HEK293T (cell line): ENCODE results near the gene PLCB1.

ENCODE experiments used
- CTCF ChIA-PET: fragments of 350-600 bp; formaldehyde crosslinking; extraction: SDS; loops from one replicate; lab custom pipeline; 2021; ENCODE audit warnings: antibody characterized with exemption, inconsistent platforms; lab: Yijun Ruan, JAX
- POLR2A ChIA-PET: fragments of 350-600 bp; formaldehyde crosslinking; extraction: SDS; loops from one replicate; lab custom pipeline; 2020; ENCODE audit warnings: antibody characterized with exemption, inconsistent platforms; lab: Yijun Ruan, JAX
- DNase-seq: peaks from one replicate; pipeline ENCODE4 v3.0.0; 2012; ENCODE audit warnings: mixed read lengths; ENCODE audit errors: extremely low spot score
- ARNT ChIP-seq: fragments of 450-650 bp; IDR thresholded peaks from 2 replicates; pipeline ENCODE4 v1.6.1; 2017; ENCODE audit warnings: mild to moderate bottlenecking
- BHLHE40 ChIP-seq: fragments of 450-650 bp; IDR thresholded peaks from 2 replicates; pipeline ENCODE4 v1.6.1; 2016; ENCODE audit warnings: mild to moderate bottlenecking, moderate library complexity, borderline replicate concordance
- CTBP1 ChIP-seq: fragments of 450-650 bp; IDR thresholded peaks from 2 replicates; pipeline ENCODE4 v1.6.1; 2016; ENCODE audit warnings: borderline replicate concordance
- ELF4 ChIP-seq: fragments of 450-650 bp; IDR thresholded peaks from 2 replicates; pipeline ENCODE4 v1.6.1; 2017; ENCODE audit warnings: antibody characterized with exemption
- FOXA1 ChIP-seq: fragments of 450-650 bp; IDR thresholded peaks from 2 replicates; pipeline ENCODE4 v1.6.1; 2016; ENCODE audit warnings: mild to moderate bottlenecking
- FOXK2 ChIP-seq: fragments of 450-650 bp; IDR thresholded peaks from 2 replicates; pipeline ENCODE4 v1.6.1; 2016; ENCODE audit warnings: mild to moderate bottlenecking
- FOXM1 ChIP-seq: fragments of 450-650 bp; IDR thresholded peaks from 2 replicates; pipeline ENCODE4 v1.6.1; 2017; ENCODE audit warnings: mild to moderate bottlenecking, borderline replicate concordance
- HDGF ChIP-seq: fragments of 450-650 bp; IDR thresholded peaks from 2 replicates; pipeline ENCODE4 v1.6.1; 2017; ENCODE audit warnings: antibody characterized with exemption, borderline replicate concordance
- L3MBTL2 ChIP-seq: fragments of 450-650 bp; conservative IDR thresholded peaks from 2 replicates; pipeline ENCODE4 v1.6.1; 2016; ENCODE audit warnings: mild to moderate bottlenecking
- LEF1 ChIP-seq: fragments of 450-650 bp; IDR thresholded peaks from 2 replicates; pipeline ENCODE4 v1.6.1; 2017; ENCODE audit warnings: mild to moderate bottlenecking, borderline replicate concordance
- NFRKB ChIP-seq: fragments of 450-650 bp; IDR thresholded peaks from 2 replicates; pipeline ENCODE4 v1.6.1; 2016; ENCODE audit warnings: mild to moderate bottlenecking, moderate library complexity
- SP1 ChIP-seq: fragments of 450-650 bp; IDR thresholded peaks from 2 replicates; pipeline ENCODE4 v1.6.1; 2017
- SUZ12 ChIP-seq: fragments of 450-650 bp; IDR thresholded peaks from 2 replicates; pipeline ENCODE4 v1.6.1; 2016; ENCODE audit warnings: mild to moderate bottlenecking
- TARDBP ChIP-seq: fragments of 450-650 bp; IDR thresholded peaks from 2 replicates; pipeline ENCODE4 v1.6.1; 2016
- ZNF384 ChIP-seq: fragments of 450-650 bp; IDR thresholded peaks from 2 replicates; pipeline ENCODE4 v1.6.1; 2016
- TF ChIP-seq, protein P1 (sequence below): fragments of 450-650 bp; IDR thresholded peaks from 2 replicates; pipeline ENCODE4 v1.6.1; 2016

PLCB1 gene

GRCh38 chr20:8313073-8313472, 181.0 kb downstream of the PLCB1 start:
- POLR2A ChIA-PET: no interaction called here
- TF ChIP-seq L3MBTL2: no peak
- no peak for TF ChIP-seq NFRKB
- no peak for TF ChIP-seq SUZ12
- no peak for TF ChIP-seq SP1
- no peak for TF ChIP-seq FOXM1
- no peak for TF ChIP-seq ARNT
- no peak for TF ChIP-seq ZNF384
- TF ChIP-seq CTBP1: no peak
- no peak for TF ChIP-seq HDGF
- TF ChIP-seq, protein P1, sequence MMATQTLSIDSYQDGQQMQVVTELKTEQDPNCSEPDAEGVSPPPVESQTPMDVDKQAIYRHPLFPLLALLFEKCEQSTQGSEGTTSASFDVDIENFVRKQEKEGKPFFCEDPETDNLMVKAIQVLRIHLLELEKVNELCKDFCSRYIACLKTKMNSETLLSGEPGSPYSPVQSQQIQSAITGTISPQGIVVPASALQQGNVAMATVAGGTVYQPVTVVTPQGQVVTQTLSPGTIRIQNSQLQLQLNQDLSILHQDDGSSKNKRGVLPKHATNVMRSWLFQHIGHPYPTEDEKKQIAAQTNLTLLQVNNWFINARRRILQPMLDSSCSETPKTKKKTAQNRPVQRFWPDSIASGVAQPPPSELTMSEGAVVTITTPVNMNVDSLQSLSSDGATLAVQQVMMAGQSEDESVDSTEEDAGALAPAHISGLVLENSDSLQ: no peak
- TF ChIP-seq TARDBP: no peak
- no peak for TF ChIP-seq FOXA1
- TF ChIP-seq LEF1: no peak
- TF ChIP-seq ELF4: no peak
- no peak for TF ChIP-seq BHLHE40
- TF ChIP-seq FOXK2: no peak
- CTCF ChIA-PET: interaction anchor here (0.7 kb wide), 1 partner anchor 20 kb away, joined by 3 read pairs; no protein-coding TSS in a partner anchor
- no peak for DNase-seq

DNA sequence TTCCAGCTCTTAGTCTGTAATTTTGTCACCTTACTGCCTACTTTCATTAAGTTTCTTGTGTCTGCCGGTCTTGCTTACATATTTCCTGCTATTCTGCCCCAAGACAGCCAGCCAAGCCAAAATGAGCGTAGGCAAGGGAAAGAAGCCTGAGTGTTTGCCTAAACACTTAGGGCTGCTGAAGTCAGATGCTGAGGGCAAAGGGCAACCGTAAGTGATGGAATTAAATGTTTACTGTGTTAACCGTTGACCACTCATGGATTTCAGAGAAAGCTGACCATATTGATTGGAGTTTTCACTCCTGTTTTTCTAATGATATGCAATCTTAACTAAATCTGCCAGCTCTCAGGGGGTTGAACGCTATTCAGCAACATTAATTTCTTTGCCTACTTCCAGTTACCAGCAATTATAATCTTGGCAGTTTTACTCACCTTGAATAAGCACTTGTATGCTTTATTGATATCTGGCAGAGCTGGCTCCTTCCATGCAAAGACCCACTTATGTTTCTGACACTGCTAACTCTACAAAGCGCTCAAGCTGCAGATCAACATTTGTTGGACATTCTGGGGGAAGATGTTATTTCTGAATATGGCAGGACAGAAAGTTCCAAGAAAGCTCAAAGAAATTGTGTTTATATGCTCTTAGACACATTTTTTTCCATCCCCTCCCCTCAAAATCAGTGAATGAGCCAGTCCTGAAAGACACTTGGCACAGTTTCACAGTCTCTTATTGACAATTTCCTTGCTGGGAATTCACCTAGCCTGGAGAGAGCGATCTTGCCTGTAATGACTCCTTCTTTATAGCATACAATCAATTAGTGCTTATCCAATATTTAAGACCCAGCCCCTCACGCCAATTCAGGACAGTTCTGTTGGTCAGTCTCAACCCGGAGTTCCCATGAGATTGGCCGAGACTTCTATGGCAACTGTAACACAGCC, 183.8 kb downstream of the PLCB1 start:
- no peak for DNase-seq
- TF ChIP-seq, protein P1: no peak
- TF ChIP-seq NFRKB: no peak
- TF ChIP-seq L3MBTL2: no peak
- TF ChIP-seq ELF4: no peak
- no peak for TF ChIP-seq CTBP1
- no peak for TF ChIP-seq SUZ12
- TF ChIP-seq FOXA1: no peak
- no peak for TF ChIP-seq ZNF384
- TF ChIP-seq FOXM1: no peak
- TF ChIP-seq ARNT: no peak
- TF ChIP-seq HDGF: no peak
- no peak for TF ChIP-seq TARDBP
- POLR2A ChIA-PET: no interaction called here
- CTCF ChIA-PET: no interaction called here

DNA sequence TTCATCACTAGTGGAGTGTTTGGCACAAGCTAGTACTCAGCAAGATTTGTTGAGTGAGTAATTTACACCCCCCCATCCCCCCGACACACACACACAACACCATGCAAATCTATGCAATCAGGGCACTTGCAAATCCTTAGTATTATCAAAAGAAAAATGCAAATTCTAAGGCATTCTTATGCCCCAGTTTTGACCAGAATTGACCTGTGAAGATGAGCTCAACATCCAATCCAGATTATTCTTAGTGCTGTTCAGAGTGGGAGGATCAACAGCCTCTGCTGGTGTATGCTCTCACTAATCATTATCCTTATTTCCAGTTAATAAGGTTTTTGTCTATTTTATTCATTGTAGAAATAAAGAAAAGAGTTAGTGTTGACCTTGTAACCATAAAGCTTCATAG, 185.4 kb downstream of the PLCB1 start:
- ChIA-PET CTCF (no interaction called here), POLR2A (no interaction called here)
- no peak for DNase-seq
- TF ChIP-seq NFRKB (no peak), ZNF384 (no peak), LEF1 (no peak), HDGF (no peak)

GRCh38 chr20:8318965-8319625, 187.0 kb downstream of the PLCB1 start:
- TF ChIP-seq NFRKB: no peak
- TF ChIP-seq L3MBTL2: no peak
- TF ChIP-seq TARDBP: no peak
- no peak for TF ChIP-seq CTBP1
- TF ChIP-seq FOXM1: no peak
- TF ChIP-seq LEF1: no peak
- TF ChIP-seq, protein P1: no peak
- no peak for TF ChIP-seq ARNT
- no peak for TF ChIP-seq FOXA1
- no peak for TF ChIP-seq SP1
- TF ChIP-seq SUZ12: no peak
- no peak for TF ChIP-seq ELF4
- TF ChIP-seq HDGF: no peak
- no peak for TF ChIP-seq ZNF384
- TF ChIP-seq FOXK2: no peak
- POLR2A ChIA-PET: no interaction called here
- DNase-seq: no peak
- CTCF ChIA-PET: interaction anchor here (0.6 to 1.0 kb wide), 2 partner anchors 402 to 403 kb away, joined by 3 read pairs; no protein-coding TSS in a partner anchor

DNA sequence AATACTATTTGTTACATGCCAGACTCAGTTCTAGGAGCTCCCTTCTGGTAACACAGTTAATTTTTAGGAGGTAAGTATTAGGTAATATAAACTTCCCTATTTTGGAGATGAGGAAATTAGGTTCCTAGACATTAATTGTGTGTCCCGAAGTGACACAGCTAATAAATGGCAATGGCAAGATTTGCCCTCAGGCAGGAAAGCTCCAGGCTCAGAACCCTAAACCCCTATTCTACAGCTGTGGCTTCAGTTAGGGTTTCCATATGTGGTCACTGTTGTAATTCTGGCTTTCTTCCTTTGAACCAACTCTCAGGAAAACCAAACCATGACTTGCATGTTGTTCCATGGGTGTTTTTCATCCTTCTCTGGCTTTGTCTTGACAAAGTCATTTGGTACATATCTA, 188.2 kb downstream of the PLCB1 start:
- DNase-seq: no peak
- TF ChIP-seq FOXA1 (no peak), FOXM1 (no peak), ARNT (no peak), LEF1 (no peak), NFRKB (no peak), ZNF384 (no peak), FOXK2 (no peak), ELF4 (no peak), L3MBTL2 (no peak), SUZ12 (no peak), SP1 (no peak)
- TF ChIP-seq, protein P1: no peak
- ChIA-PET POLR2A (no interaction called here), CTCF (no interaction called here)
